B cell (primary cell): ENCODE data around the gene ENG. TPM values are rescaled to one million over a fixed set of nuclear protein-coding genes. Genes with fewer than 3 reads are reported as not detected.

Experiments
- ATAC-seq: fragments of 200-7000 bp; cut with Tn5 transposase; one replicate; pipeline ENCODE4 v1.10.0; 2021; ENCODE audit warnings: low read depth, mild to moderate bottlenecking, moderate number of reproducible peaks, moderate library complexity
- CTCF ChIA-PET: fragments of 350-600 bp; sonication (Branson Sonifier 250); formaldehyde crosslinking; loops from one replicate; lab custom pipeline; 2021; ENCODE audit warnings: antibody characterized with exemption, inconsistent platforms; lab: Charles Lee
- POLR2A ChIA-PET: fragments of 350-600 bp; sonication (Branson Sonifier 250); formaldehyde crosslinking; loops from one replicate; lab custom pipeline; 2021; ENCODE audit warnings: antibody characterized with exemption; lab: Charles Lee
- DNase-seq: peaks from one replicate; pipeline ENCODE4 v3.0.0; 2013
- H2AFZ ChIP-seq: 2 replicates; pipeline ENCODE4 v1.6.1; 2012; ENCODE audit warnings: mild to moderate bottlenecking, low read depth, low read length; ENCODE audit not compliant: insufficient read depth, poor library complexity, severe bottlenecking
- H3K27ac ChIP-seq, 2 donors: 1 replicate in 1 of 2; 2 replicates in 1 of 2; pipeline ENCODE4 v1.5.1; 2012 to 2013; ENCODE audit warnings: low read length in 2 of 2, mild to moderate bottlenecking in 2 of 2, moderate library complexity in 1 of 2
- H3K27me3 ChIP-seq, 4 experiments: fragments of 200-600 bp in 1 of 4; sonication (generic) in 1 of 4; replicated peaks in 1 of 4; 1 replicate in 2 of 4; 2 replicates in 2 of 4; pipeline versions ENCODE4 v1.6.1 to v1.7.0; 2013 to 2016; ENCODE audit warnings: low read length in 3 of 4, mild to moderate bottlenecking in 2 of 4, mixed read lengths in 1 of 4, moderate library complexity in 1 of 4; ENCODE audit not compliant: insufficient read depth in 4 of 4, control insufficient read depth in 3 of 4; ENCODE audit errors: control extremely low read depth in 1 of 4
- H3K36me3 ChIP-seq, 2 experiments: replicated peaks in 1 of 2; 1 replicate in 1 of 2; 2 replicates in 1 of 2; pipeline versions ENCODE4 v1.6.1 to v1.7.1; 2013; ENCODE audit warnings: low read length in 1 of 2; ENCODE audit not compliant: insufficient read depth in 2 of 2, control insufficient read depth in 1 of 2; ENCODE audit errors: control extremely low read depth in 1 of 2, extremely low read depth in 1 of 2
- H3K4me1 ChIP-seq, 2 donors: fragments of 200-600 bp in 1 of 2; sonication (generic) in 1 of 2; 1 replicate in 1 of 2; 2 replicates in 1 of 2; pipeline versions ENCODE4 v1.5.1 to v1.6.1; 2013 to 2017; ENCODE audit warnings: low read length in 2 of 2; ENCODE audit not compliant: control insufficient read depth in 2 of 2, insufficient read depth in 2 of 2
- H3K4me2 ChIP-seq: replicated peaks from 2 replicates; pipeline ENCODE3; 2012; ENCODE audit warnings: mild to moderate bottlenecking, low read depth, low read length; ENCODE audit not compliant: poor library complexity, severe bottlenecking
- H3K4me3 ChIP-seq, 5 experiments: fragments of 200-600 bp in 1 of 5; sonication (generic) in 1 of 5; 1 replicate in 3 of 5; 2 replicates in 2 of 5; pipeline versions ENCODE4 v1.5.1 to v1.7.0; 2011 to 2016; ENCODE audit warnings: low read length in 4 of 5, mild to moderate bottlenecking in 4 of 5, low read depth in 2 of 5, control low read depth in 1 of 5, moderate library complexity in 1 of 5; ENCODE audit not compliant: insufficient read depth in 1 of 5; ENCODE audit errors: control extremely low read depth in 1 of 5, extremely low read depth in 1 of 5
- H3K79me2 ChIP-seq: fragments of 200-600 bp; sonication (generic); one replicate; pipeline ENCODE4 v1.6.0; 2016; ENCODE audit warnings: low read length; ENCODE audit not compliant: control insufficient read depth, insufficient read depth
- H3K9ac ChIP-seq: fragments of 200-600 bp; sonication (generic); 2 replicates; pipeline ENCODE4 v1.6.1; 2017; ENCODE audit warnings: mild to moderate bottlenecking, low read length, moderate library complexity
- H3K9me3 ChIP-seq, 3 donors: one replicate each; pipeline versions ENCODE4 v1.6.1 to v1.7.1; 2013; ENCODE audit warnings: low read length in 2 of 3; ENCODE audit not compliant: control insufficient read depth in 2 of 3, insufficient read depth in 1 of 3; ENCODE audit errors: control extremely low read depth in 1 of 3
- H4K20me1 ChIP-seq: 2 replicates; pipeline ENCODE4 v1.6.0; 2012; ENCODE audit warnings: mild to moderate bottlenecking, low read length; ENCODE audit not compliant: insufficient read depth, control insufficient read depth, poor library complexity, severe bottlenecking
- H3K27ac Mint-ChIP-seq: one replicate; pipeline ENCODE4 v1.8.0; 2021; ENCODE audit warnings: mixed read lengths
- H3K27me3 Mint-ChIP-seq: one replicate; pipeline ENCODE4 v1.8.0; 2021; ENCODE audit warnings: mixed read lengths
- H3K4me1 Mint-ChIP-seq: one replicate; pipeline ENCODE4 v1.8.0; 2021; ENCODE audit warnings: mixed read lengths
- H3K4me3 Mint-ChIP-seq: one replicate; pipeline ENCODE4 v1.8.0; 2021; ENCODE audit warnings: mixed read lengths
- H3K9me3 Mint-ChIP-seq: one replicate; pipeline ENCODE4 v1.8.0; 2022; ENCODE audit warnings: mixed read lengths; ENCODE audit not compliant: insufficient read depth
- EZH2 ChIP-seq: IDR thresholded peaks from 2 replicates; pipeline ENCODE4 v1.6.1; 2012; ENCODE audit warnings: borderline replicate concordance, low read depth, mild to moderate bottlenecking, moderate library complexity, low read length; ENCODE audit not compliant: insufficient read depth, poor library complexity, severe bottlenecking
- WGBS: methylation state at CpG from one replicate; pipeline ENCODE4 v1.1.5; 2013; ENCODE audit warnings: missing lambda C conversion rate; ENCODE audit not compliant: insufficient coverage; 5-methylcytosine and 5-hydroxymethylcytosine counted together
- intact Hi-C: fragments of 100-400 bp; cut with micrococcal nuclease; formaldehyde crosslinking; loops from one replicate; pipeline ENCODE4 v1.10.0; 2022
- polyA plus RNA-seq: library from polyadenylated mRNA; depleted of rRNA; stranded (reverse); fragments of >200 nt; gene quantifications from 2 replicates; pipeline ENCODE4 v1.2.3, GENCODE V29; 2012
- total RNA-seq, 2 donors: library from RNA; stranded (reverse); fragments of 120-200 nt in 1 of 2; gene quantifications; 1 replicate in 1 of 2; 2 replicates in 1 of 2; pipeline versions ENCODE4 v1.2.3 to v1.2.4, GENCODE V29; 2013 to 2022
- TF ChIP-seq, protein P1 (sequence below): fragments of 200-600 bp; IDR thresholded peaks from one replicate; pipeline ENCODE4 v1.8.0; 2022; ENCODE audit warnings: antibody characterized with exemption, mild to moderate bottlenecking

The ENG gene
- total and polyA plus RNA-seq, 2 donors (not counting 1 experiment from before 2014, with no cell fraction given) = 5.4 to 12.6 TPM

DNA sequence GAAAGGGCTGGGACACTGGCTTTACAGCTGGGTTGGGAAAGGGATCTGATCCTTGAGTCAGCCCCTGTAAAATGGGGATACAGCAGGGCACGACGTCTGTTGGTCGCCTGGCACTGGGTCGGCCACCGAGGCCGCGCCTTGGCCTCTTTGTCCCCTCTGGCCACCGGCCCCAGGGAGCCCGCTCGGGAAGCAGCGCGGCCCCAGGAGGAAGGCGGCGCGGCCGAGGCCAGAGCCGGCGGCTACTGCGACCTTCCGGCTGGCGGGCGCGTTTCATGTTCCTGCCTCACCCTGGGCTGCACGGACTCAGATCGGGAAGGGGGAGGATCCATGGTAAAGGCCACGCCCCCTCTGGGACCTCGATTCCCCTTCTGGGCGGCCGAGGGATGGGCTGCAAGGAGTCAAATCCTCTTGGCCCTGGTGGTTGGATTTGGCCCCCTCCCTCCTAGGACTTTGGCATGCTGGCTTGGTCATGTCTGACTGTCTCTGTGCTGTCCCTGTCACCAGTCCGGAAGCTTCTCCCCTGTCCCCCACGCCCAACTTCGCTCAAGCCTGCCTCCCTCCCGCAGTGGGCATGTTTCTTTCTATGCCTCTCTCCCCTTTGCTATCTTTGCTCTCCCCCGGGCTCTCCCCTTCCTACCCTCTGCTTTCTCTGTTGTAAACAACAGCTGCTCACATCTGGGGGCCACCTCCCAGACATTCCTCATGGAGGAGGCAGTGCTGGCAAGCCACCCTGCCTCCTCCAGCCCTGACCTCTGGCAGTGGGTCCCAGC is 26.0 kb downstream of the ENG start:
- no peaks in the 10 kb centered on the region for H3K9me3 Mint-ChIP-seq

More for the DNA sequence above, 26.0 kb downstream of the ENG start:
- Histone ChIP-seq H3K36me3 (peaks cover 0 to 6% of the 10 kb centered on the region in 2 experiments), H3K4me3 (no peak overlapping the region), H3K27ac (no peak overlapping the region), H3K4me1 (no peaks in the 10 kb centered on the region), H3K9ac (no peak overlapping the region), H4K20me1 (no peaks in the 10 kb centered on the region), H3K4me2 (no peak overlapping the region), H2AFZ (no peak overlapping the region), H3K27me3 (no peaks in the 10 kb centered on the region), H3K9me3 (no peaks in the 10 kb centered on the region), H3K79me2 (no peaks in the 10 kb centered on the region)
- Mint-ChIP-seq H3K4me3 (no peak overlapping the region), H3K27ac (no peak overlapping the region), H3K27me3 (no peaks in the 10 kb centered on the region), H3K4me1 (peaks cover under 1% of the 10 kb centered on the region)
- 92% methylated on average over 34 of the region's 34 CpGs for WGBS
- no peak for DNase-seq
- TF ChIP-seq EZH2 = no peak
- TF ChIP-seq, protein P1, sequence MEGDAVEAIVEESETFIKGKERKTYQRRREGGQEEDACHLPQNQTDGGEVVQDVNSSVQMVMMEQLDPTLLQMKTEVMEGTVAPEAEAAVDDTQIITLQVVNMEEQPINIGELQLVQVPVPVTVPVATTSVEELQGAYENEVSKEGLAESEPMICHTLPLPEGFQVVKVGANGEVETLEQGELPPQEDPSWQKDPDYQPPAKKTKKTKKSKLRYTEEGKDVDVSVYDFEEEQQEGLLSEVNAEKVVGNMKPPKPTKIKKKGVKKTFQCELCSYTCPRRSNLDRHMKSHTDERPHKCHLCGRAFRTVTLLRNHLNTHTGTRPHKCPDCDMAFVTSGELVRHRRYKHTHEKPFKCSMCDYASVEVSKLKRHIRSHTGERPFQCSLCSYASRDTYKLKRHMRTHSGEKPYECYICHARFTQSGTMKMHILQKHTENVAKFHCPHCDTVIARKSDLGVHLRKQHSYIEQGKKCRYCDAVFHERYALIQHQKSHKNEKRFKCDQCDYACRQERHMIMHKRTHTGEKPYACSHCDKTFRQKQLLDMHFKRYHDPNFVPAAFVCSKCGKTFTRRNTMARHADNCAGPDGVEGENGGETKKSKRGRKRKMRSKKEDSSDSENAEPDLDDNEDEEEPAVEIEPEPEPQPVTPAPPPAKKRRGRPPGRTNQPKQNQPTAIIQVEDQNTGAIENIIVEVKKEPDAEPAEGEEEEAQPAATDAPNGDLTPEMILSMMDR = no peak
- POLR2A ChIA-PET = no interaction called here
- CTCF ChIA-PET = no interaction called here
- intact Hi-C loops = no loop called here
- ATAC-seq = no peak
